Fibroblast of lung (primary cell): ENCODE data around the gene CTNNA2.

ENCODE experiments used
- CTCF ChIP-seq, 2 donors: IDR thresholded peaks in 1 of 2; conservative IDR thresholded peaks in 1 of 2; 1 replicate in 1 of 2; 2 replicates in 1 of 2; pipeline ENCODE4 v1.5.1; 2011 to 2012; ENCODE audit warnings: low read length in 2 of 2, control low read depth in 1 of 2, inconsistent platforms in 1 of 2, low read depth in 1 of 2, mild to moderate bottlenecking in 1 of 2
- EZH2 ChIP-seq: IDR thresholded peaks from 2 replicates; pipeline ENCODE4 v1.5.1; 2012; ENCODE audit warnings: low read length, control low read depth, mild to moderate bottlenecking; ENCODE audit errors: missing control alignments

GRCh38 chr2:80380736-80381135 lies 867.9 kb downstream of the CTNNA2 start:
- TF ChIP-seq CTCF (conservative IDR thresholded peaks at IDR 0.05 in 1 of 2, IDR thresholded peaks at IDR 0.05 in 1 of 2; ENCODE audit: low read depth in 1 of 2, low read length in 2 of 2) (no peak), EZH2 (no peak)
